OCI-LY3 (cell line): ENCODE results near the gene NOL4L.

Experiments
- EZH2phosphoT487 ChIP-seq: fragments of 200-600 bp; shearing (Covaris generic); IDR thresholded peaks from 2 replicates; pipeline ENCODE4 v1.6.1; 2018; ENCODE audit warnings: antibody characterized with exemption, mixed run types, low read depth
- TF ChIP-seq, protein P1 (sequence below): fragments of 200-600, 300-600 bp; sonication (generic); IDR thresholded peaks from 2 replicates; pipeline ENCODE4 v1.5.1; 2014; ENCODE audit warnings: antibody characterized with exemption, low read length, low read depth

DNA sequence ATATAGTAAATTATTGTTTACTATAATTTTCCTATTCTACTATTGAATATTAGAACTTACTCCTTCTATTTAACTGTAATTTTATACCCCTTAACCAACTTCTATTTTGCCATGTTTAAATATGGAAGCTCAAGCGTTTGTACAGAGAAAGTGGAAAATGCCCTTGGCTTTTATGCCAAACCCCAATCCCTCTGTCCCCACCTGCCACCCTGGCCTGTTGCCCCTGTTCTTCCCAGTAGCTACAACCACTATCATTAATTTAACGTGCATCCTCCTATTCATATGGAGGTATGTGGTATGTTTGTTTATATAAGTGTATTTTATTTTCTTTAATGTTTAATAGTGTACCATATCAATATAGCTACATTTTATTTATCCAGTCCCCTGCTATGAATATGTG, 168.9 kb downstream of the NOL4L start:
- TF ChIP-seq, protein P1, sequence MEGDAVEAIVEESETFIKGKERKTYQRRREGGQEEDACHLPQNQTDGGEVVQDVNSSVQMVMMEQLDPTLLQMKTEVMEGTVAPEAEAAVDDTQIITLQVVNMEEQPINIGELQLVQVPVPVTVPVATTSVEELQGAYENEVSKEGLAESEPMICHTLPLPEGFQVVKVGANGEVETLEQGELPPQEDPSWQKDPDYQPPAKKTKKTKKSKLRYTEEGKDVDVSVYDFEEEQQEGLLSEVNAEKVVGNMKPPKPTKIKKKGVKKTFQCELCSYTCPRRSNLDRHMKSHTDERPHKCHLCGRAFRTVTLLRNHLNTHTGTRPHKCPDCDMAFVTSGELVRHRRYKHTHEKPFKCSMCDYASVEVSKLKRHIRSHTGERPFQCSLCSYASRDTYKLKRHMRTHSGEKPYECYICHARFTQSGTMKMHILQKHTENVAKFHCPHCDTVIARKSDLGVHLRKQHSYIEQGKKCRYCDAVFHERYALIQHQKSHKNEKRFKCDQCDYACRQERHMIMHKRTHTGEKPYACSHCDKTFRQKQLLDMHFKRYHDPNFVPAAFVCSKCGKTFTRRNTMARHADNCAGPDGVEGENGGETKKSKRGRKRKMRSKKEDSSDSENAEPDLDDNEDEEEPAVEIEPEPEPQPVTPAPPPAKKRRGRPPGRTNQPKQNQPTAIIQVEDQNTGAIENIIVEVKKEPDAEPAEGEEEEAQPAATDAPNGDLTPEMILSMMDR: no peak
- no peak for TF ChIP-seq EZH2phosphoT487
